ENCODE data around the gene DYRK2. TPM values are rescaled to one million over a fixed set of nuclear protein-coding genes. Genes with fewer than 3 reads are reported as not detected.

DYRK2 gene
- total and polyA plus RNA-seq, 10 of the 15 experiments (the other 5 are each of a cell fraction or from before 2014, with no cell fraction given): 3.1 to 35.9 (median 12.2) TPM

- Histone ChIP-seq H3K79me2 (ENCODE audit: control insufficient read depth, insufficient read depth, low read length) (no peaks in the 10 kb centered on the region), H3K36me3 (ENCODE audit: control insufficient read depth in 2 of 2, insufficient read depth in 2 of 2, low read length in 1 of 2) (no peaks in the 10 kb centered on the region), H3K4me3 (no peak overlapping the region), H2AFZ (ENCODE audit: control insufficient read depth, low read depth, low read length) (no peak overlapping the region), H4K20me1 (ENCODE audit: control insufficient read depth, insufficient read depth) (no peaks in the 10 kb centered on the region), H3K9ac (ENCODE audit: control insufficient read depth, insufficient read depth, low read length) (no peak overlapping the region), H3K4me2 (ENCODE audit: control insufficient read depth, insufficient read depth) (no peak overlapping the region), H3K27ac (ENCODE audit: control insufficient read depth, insufficient read depth) (no peak overlapping the region), H3K4me1 (ENCODE audit: control insufficient read depth, insufficient read depth, low read length) (no peaks in the 10 kb centered on the region), H3K27me3 (replicated peaks in 1 of 2; ENCODE audit: control insufficient read depth in 2 of 2, insufficient read depth in 2 of 2, low read length in 1 of 2) (no peaks in the 10 kb centered on the region), H3K9me3 (replicated peaks; ENCODE audit: control insufficient read depth, insufficient read depth, low read length) (no peaks in the 10 kb centered on the region)
- ChIA-PET POLR2A (no interaction called here), CTCF (no interaction called here), RAD21 (ENCODE audit: unreplicated experiment) (no interaction called here), SMC1A (ENCODE audit: uncharacterized antibody, unreplicated experiment) (no interaction called here)
- WGBS (ENCODE audit: insufficient coverage, insufficient replicate concordance, low lambda C conversion rate, missing lambda C conversion rate): 0% methylated on average over 1 of the region's 1 CpG
- ATAC-seq (no peak), DNase-seq (ENCODE audit: low read depth, low spot score) (no peak), FAIRE-seq (no peak)
- intact Hi-C loops (cut with micrococcal nuclease; ENCODE audit: unreplicated experiment): no loop called here
- TF ChIP-seq ATF7 (IDR thresholded peaks at IDR 0.05; ENCODE audit: low read depth) (no peak), PAX5 (IDR thresholded peaks at IDR 0.05; ENCODE audit: borderline replicate concordance, low read depth, low read length) (no peak)
- in situ Hi-C loops (cut with MboI): no loop called here
- no TSS peak for BruUV-seq (replicated peaks)
Observed at GRCh38 chr12:67689385-67689784, 40.8 kb downstream of the DYRK2 start.

GRCh38 chr12:67690656-67691055, 42.1 kb downstream of the DYRK2 start:
- 100% methylated on average over 1 of the region's 1 CpG for WGBS (ENCODE audit: insufficient coverage, insufficient replicate concordance, low lambda C conversion rate, missing lambda C conversion rate)
- Histone ChIP-seq H3K9me3 (replicated peaks; ENCODE audit: control insufficient read depth, insufficient read depth, low read length) (no peaks in the 10 kb centered on the region), H3K79me2 (ENCODE audit: control insufficient read depth, insufficient read depth, low read length) (no peaks in the 10 kb centered on the region), H2AFZ (ENCODE audit: control insufficient read depth, low read depth, low read length) (no peak overlapping the region), H3K4me2 (ENCODE audit: control insufficient read depth, insufficient read depth) (no peak overlapping the region), H3K4me3 (no peak overlapping the region), H4K20me1 (ENCODE audit: control insufficient read depth, insufficient read depth) (no peaks in the 10 kb centered on the region), H3K27ac (ENCODE audit: control insufficient read depth, insufficient read depth) (no peak overlapping the region), H3K27me3 (replicated peaks in 1 of 2; ENCODE audit: control insufficient read depth in 2 of 2, insufficient read depth in 2 of 2, low read length in 1 of 2) (no peaks in the 10 kb centered on the region), H3K9ac (ENCODE audit: control insufficient read depth, insufficient read depth, low read length) (no peak overlapping the region), H3K4me1 (ENCODE audit: control insufficient read depth, insufficient read depth, low read length) (peaks cover 5% of the 10 kb centered on the region; the same call in 1 of the 2 replicates), H3K36me3 (ENCODE audit: control insufficient read depth in 2 of 2, insufficient read depth in 2 of 2, low read length in 1 of 2) (no peaks in the 10 kb centered on the region)
- POLR2A ChIA-PET: no interaction called here
- ATAC-seq (no peak), DNase-seq (ENCODE audit: low read depth, low spot score) (no peak), FAIRE-seq (no peak)
- RAD21 ChIA-PET (ENCODE audit: unreplicated experiment): no interaction called here
- TF ChIP-seq SIN3A (IDR thresholded peaks at IDR 0.05; ENCODE audit: low read depth, low read length) (no peak), ATF3 (IDR thresholded peaks at IDR 0.05; ENCODE audit: borderline replicate concordance, extremely low read depth, low read depth, low read length) (no peak), ATF2 (IDR thresholded peaks at IDR 0.05; ENCODE audit: low read length) (no peak)
- CTCF ChIA-PET: no interaction called here
- SMC1A ChIA-PET (ENCODE audit: uncharacterized antibody, unreplicated experiment): no interaction called here
- no TSS peak for BruUV-seq (replicated peaks)
- intact Hi-C loops (cut with micrococcal nuclease; ENCODE audit: unreplicated experiment): no loop called here
- in situ Hi-C loops (cut with MboI): no loop called here
